Measurements from ENCODE around the gene CHD6. TPM values are rescaled to one million over a fixed set of nuclear protein-coding genes. Genes with fewer than 3 reads are reported as not detected.

CHD6 gene
- total and polyA plus RNA-seq, 7 donors: 2.4 to 40.2 (median 29.9) TPM

DNA sequence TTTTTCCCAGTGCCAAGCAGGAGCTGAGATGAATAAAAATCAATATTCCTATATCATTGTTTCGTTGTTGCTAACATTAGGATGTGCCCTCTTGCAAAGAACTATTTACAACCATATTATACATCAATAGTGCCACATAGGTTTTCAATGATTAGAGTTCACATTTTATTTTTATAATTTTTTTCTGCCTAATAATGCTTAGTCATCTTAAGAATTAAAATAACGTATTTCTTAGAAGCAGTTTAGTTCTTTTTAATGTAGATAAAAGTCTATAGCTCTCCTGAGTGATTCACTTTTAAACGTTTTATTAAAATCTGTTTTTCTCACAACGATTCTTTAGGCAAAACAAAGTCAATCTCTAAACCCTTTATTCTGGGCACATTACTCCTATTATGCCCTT is 71.6 kb downstream of the CHD6 start:
- H3K36me3 ChIP-seq: no peaks in the 10 kb centered on the region
- H3K27ac ChIP-seq: no peak overlapping the region
- TF ChIP-seq POLR2AphosphoS5 (IDR thresholded peaks at IDR 0.05): no peak
- TF ChIP-seq, protein P1, sequence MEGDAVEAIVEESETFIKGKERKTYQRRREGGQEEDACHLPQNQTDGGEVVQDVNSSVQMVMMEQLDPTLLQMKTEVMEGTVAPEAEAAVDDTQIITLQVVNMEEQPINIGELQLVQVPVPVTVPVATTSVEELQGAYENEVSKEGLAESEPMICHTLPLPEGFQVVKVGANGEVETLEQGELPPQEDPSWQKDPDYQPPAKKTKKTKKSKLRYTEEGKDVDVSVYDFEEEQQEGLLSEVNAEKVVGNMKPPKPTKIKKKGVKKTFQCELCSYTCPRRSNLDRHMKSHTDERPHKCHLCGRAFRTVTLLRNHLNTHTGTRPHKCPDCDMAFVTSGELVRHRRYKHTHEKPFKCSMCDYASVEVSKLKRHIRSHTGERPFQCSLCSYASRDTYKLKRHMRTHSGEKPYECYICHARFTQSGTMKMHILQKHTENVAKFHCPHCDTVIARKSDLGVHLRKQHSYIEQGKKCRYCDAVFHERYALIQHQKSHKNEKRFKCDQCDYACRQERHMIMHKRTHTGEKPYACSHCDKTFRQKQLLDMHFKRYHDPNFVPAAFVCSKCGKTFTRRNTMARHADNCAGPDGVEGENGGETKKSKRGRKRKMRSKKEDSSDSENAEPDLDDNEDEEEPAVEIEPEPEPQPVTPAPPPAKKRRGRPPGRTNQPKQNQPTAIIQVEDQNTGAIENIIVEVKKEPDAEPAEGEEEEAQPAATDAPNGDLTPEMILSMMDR (IDR thresholded peaks at IDR 0.05): no peak
- no peak for TF ChIP-seq EP300 (IDR thresholded peaks at IDR 0.05)
- no peak for TF ChIP-seq POLR2A (IDR thresholded peaks at IDR 0.05)
- intact Hi-C loops (cut with DNase I): no loop called here
- 93 to 95% methylated on average over 4 of the region's 4 CpGs for WGBS, 2 donors
- no peaks in the 10 kb centered on the region for H3K27me3 ChIP-seq
- DNase-seq: no peak
- H3K4me3 ChIP-seq: no peak overlapping the region
- H3K9me3 ChIP-seq: peaks cover 0 to 2% (median 0%) of the 10 kb centered on the region in 4 donors
- peaks cover 0 to 9% (median 0%) of the 10 kb centered on the region in 4 donors for H3K4me1 ChIP-seq

DNA sequence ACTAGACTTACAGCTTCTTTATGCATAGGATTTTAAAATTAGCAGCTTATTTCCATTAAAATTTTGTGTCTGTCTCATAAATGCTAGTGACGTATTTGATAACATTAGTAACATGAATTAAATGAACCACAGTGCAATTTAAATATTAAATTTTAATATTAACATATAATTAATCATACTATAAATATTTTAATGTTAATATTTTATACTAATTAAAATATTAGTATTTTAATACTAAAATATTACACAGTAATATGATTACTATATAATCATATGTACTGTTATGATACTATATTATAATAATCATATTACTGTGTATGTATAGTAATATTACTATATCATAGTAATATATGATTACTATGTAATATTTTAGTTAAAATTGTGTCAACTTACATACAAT is 73.7 kb downstream of the CHD6 start:
- no peak for TF ChIP-seq POLR2A (IDR thresholded peaks at IDR 0.05)
- no peak for TF ChIP-seq EP300 (IDR thresholded peaks at IDR 0.05)
- TF ChIP-seq POLR2AphosphoS5 (IDR thresholded peaks at IDR 0.05): no peak
- TF ChIP-seq, protein P1 (IDR thresholded peaks at IDR 0.05): no peak
- H3K36me3 ChIP-seq: no peaks in the 10 kb centered on the region
- 97 to 99% methylated on average over 1 of the region's 1 CpG for WGBS, 2 donors
- H3K9me3 ChIP-seq: no peaks in the 10 kb centered on the region
- no peak overlapping the region for H3K4me3 ChIP-seq
- intact Hi-C loops (cut with DNase I): no loop called here
- no peaks in the 10 kb centered on the region for H3K27me3 ChIP-seq
- H3K27ac ChIP-seq: no peak overlapping the region
- H3K4me1 ChIP-seq: peaks cover 0 to 9% (median 0%) of the 10 kb centered on the region in 4 donors
- DNase-seq: no peak

DNA sequence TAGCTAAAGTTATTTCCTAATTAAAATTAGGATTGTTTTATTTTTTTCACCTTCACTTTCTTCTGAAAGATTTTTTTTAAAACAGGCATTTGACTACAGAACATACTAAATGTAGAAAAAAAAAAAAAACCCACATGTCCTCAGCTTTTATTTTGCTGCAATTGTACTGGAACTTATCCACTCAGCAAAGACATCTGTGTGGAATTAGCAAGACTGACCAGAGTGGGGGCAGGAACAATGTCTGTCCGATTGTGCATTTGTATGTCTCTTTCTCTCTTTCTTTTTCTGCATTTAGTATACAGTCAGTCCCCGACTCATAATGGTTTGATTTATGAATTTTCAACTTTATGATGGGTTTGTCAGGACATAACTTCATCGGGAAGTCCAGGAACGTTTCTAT is 77.3 kb downstream of the CHD6 start:
- no peak overlapping the region for H3K27ac ChIP-seq
- H3K27me3 ChIP-seq: no peaks in the 10 kb centered on the region
- no peaks in the 10 kb centered on the region for H3K9me3 ChIP-seq
- 55 to 59% methylated on average over 4 of the region's 4 CpGs for WGBS, 2 donors
- TF ChIP-seq EP300 (IDR thresholded peaks at IDR 0.05): no peak
- TF ChIP-seq, protein P1 (IDR thresholded peaks at IDR 0.05): no peak
- no peak for TF ChIP-seq POLR2A (IDR thresholded peaks at IDR 0.05)
- no peak for TF ChIP-seq POLR2AphosphoS5 (IDR thresholded peaks at IDR 0.05)
- H3K4me3 ChIP-seq: no peak overlapping the region
- intact Hi-C loops (cut with DNase I): no loop called here
- no peak for DNase-seq
- H3K4me1 ChIP-seq: no peaks in the 10 kb centered on the region
- no peaks in the 10 kb centered on the region for H3K36me3 ChIP-seq

DNA sequence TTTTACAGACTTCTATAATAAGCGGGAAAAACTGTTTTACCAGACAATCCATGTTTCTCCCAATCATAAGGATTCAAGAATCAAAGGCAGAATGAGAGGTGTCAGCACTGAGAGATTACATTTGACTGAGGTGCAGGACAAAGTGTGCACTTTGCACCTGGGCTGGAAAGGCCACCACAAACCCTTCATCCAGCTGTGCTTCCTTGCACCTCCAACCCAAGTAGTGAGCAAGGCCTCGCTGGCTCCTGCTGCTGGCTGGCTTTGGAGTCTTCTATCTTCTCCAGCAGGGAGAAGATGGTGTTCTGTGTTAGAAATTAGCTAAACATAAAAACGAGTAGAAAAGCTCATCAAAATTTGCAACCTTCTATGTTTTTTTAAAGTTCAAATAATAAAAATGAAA is 77.7 kb downstream of the CHD6 start:
- H3K27ac ChIP-seq: no peak overlapping the region
- intact Hi-C loops (cut with DNase I): no loop called here
- no peak overlapping the region for H3K4me3 ChIP-seq
- DNase-seq: no peak
- H3K9me3 ChIP-seq: no peaks in the 10 kb centered on the region
- WGBS, 2 donors: 71 to 75% methylated on average over 3 of the region's 3 CpGs
- H3K4me1 ChIP-seq: no peaks in the 10 kb centered on the region
- TF ChIP-seq, protein P1 (IDR thresholded peaks at IDR 0.05): no peak
- TF ChIP-seq EP300 (IDR thresholded peaks at IDR 0.05) (no peak), POLR2AphosphoS5 (IDR thresholded peaks at IDR 0.05) (no peak), POLR2A (IDR thresholded peaks at IDR 0.05) (no peak)
- no peaks in the 10 kb centered on the region for H3K27me3 ChIP-seq
- H3K36me3 ChIP-seq: no peaks in the 10 kb centered on the region

All from sigmoid colon (tissue), 7 donors.